Neural progenitor cell (in vitro differentiated cells): ENCODE data around the gene CDC23.

Experiments used
- CTCF ChIP-seq: fragments of 200-600 bp; sonication (generic); IDR thresholded peaks from 2 replicates; pipeline ENCODE4 v1.5.1; 2017; ENCODE audit warnings: antibody characterized with exemption, mild to moderate bottlenecking
- EZH2phosphoT487 ChIP-seq: fragments of 200-600 bp; sonication (generic); IDR thresholded peaks from 2 replicates; pipeline ENCODE4 v1.6.1; 2017; ENCODE audit warnings: antibody characterized with exemption

GRCh38 chr5:138180841-138181240, 32.3 kb downstream of the CDC23 start:
- no peak for TF ChIP-seq CTCF
- no peak for TF ChIP-seq EZH2phosphoT487
